Measurements from ENCODE around the gene DIPK1A.

DNA sequence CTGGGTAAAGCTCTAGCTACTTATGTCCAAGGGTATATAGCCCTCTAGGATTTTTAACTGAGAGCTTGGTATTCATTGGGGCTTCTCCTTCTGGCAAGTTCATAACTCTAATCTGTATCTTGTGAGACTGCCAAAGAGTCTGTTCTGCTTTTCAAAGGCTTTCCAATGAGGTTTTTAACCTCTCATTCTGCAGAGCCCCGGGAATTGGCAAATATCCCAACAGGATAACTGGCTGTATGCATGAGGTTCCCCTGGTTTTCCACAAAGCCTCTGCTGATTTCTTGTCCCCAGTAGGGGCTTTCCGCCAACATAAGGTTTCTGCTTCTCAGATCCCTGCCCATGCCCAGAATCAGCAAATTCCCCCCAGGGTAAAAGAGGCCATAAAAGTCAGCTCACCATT, 88.5 kb downstream of the DIPK1A start:
- TF ChIP-seq CTCF (IDR thresholded peaks at IDR 0.05) (no peak), POLR2A (IDR thresholded peaks at IDR 0.05) (no peak)

All from breast epithelium (tissue), 3 donors.